ENCODE results near the gene LMX1A. TPM values are rescaled to one million over a fixed set of nuclear protein-coding genes. Genes with fewer than 3 reads are reported as not detected.

The LMX1A gene
- total and polyA plus RNA-seq, 4 donors = 0.05 to 0.17 TPM; not detected in 2

GRCh38 chr1:165364568-165365133, 8.1 kb upstream of the LMX1A start:
- no peak for DNase-seq (ENCODE audit: low spot score)
- no peaks in the 10 kb centered on the region for H3K27me3 ChIP-seq (ENCODE audit: control insufficient read depth in 4 of 4, insufficient read depth in 4 of 4, low read length in 3 of 4)
- WGBS = 22% methylated on average over 6 of the region's 6 CpGs
- H3K4me1 ChIP-seq (ENCODE audit: control insufficient read depth in 4 of 4, insufficient read depth in 4 of 4, low read length in 3 of 4) = peaks cover 0 to 9% (median 4%) of the 10 kb centered on the region in 4 donors
- no peak overlapping the region for H3K27ac ChIP-seq (ENCODE audit: low read depth in 1 of 2, low read length in 2 of 2)
- no peak overlapping the region for H3K4me3 ChIP-seq (ENCODE audit: low read depth in 1 of 3, low read length in 3 of 3)
- TF ChIP-seq, protein P1, sequence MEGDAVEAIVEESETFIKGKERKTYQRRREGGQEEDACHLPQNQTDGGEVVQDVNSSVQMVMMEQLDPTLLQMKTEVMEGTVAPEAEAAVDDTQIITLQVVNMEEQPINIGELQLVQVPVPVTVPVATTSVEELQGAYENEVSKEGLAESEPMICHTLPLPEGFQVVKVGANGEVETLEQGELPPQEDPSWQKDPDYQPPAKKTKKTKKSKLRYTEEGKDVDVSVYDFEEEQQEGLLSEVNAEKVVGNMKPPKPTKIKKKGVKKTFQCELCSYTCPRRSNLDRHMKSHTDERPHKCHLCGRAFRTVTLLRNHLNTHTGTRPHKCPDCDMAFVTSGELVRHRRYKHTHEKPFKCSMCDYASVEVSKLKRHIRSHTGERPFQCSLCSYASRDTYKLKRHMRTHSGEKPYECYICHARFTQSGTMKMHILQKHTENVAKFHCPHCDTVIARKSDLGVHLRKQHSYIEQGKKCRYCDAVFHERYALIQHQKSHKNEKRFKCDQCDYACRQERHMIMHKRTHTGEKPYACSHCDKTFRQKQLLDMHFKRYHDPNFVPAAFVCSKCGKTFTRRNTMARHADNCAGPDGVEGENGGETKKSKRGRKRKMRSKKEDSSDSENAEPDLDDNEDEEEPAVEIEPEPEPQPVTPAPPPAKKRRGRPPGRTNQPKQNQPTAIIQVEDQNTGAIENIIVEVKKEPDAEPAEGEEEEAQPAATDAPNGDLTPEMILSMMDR (IDR thresholded peaks at IDR 0.05; ENCODE audit: low read depth, low read length, missing input control) = no peak
- no peaks in the 10 kb centered on the region for H3K36me3 ChIP-seq (ENCODE audit: control insufficient read depth in 4 of 4, insufficient read depth in 3 of 4, low read depth in 1 of 4, low read length in 3 of 4)
- H3K9ac ChIP-seq (ENCODE audit: low read depth in 1 of 2, low read length in 2 of 2) = no peak overlapping the region
- no peaks in the 10 kb centered on the region for H3K9me3 ChIP-seq (ENCODE audit: control insufficient read depth in 4 of 4, low read length in 3 of 4)

DNA sequence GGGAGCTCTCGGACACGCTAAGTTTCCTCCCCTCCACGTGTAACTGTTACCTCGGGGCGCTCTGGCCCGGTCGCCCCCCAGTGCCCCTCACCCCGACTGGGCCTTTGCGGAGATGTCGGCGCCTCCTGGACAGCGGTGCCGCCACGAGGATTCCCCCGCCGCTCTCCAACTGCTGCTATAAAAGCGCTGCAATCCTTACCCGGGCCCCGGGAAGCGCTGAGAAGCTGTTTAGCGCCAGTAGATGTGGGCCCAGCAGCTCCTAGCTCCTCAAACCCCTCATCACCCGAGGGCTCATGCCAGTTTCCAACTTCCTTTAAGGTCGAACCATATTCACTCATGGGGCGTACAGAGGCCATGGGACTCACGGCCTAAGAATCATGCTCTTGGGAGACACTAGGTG, 361 bp upstream of the LMX1A start:
- Histone ChIP-seq H3K9me3 (ENCODE audit: control insufficient read depth in 4 of 4, low read length in 3 of 4) (no peaks in the 10 kb centered on the region), H3K27ac (ENCODE audit: low read depth in 1 of 2, low read length in 2 of 2) (no peak overlapping the region), H3K4me1 (ENCODE audit: control insufficient read depth in 4 of 4, insufficient read depth in 4 of 4, low read length in 3 of 4) (peaks cover 16 to 42% (median 30%) of the 10 kb centered on the region in 4 donors), H3K27me3 (ENCODE audit: control insufficient read depth in 4 of 4, insufficient read depth in 4 of 4, low read length in 3 of 4) (peaks cover 5 to 31% (median 15%) of the 10 kb centered on the region in 4 donors), H3K36me3 (ENCODE audit: control insufficient read depth in 4 of 4, insufficient read depth in 3 of 4, low read depth in 1 of 4, low read length in 3 of 4) (no peaks in the 10 kb centered on the region), H3K9ac (ENCODE audit: low read depth in 1 of 2, low read length in 2 of 2) (no peak overlapping the region), H3K4me3 (ENCODE audit: low read depth in 1 of 3, low read length in 3 of 3) (no peak overlapping the region)
- no peak for TF ChIP-seq RAD21 (IDR thresholded peaks at IDR 0.05)
- no peak for TF ChIP-seq HNF4G (IDR thresholded peaks at IDR 0.05)
- TF ChIP-seq HNF4A (conservative IDR thresholded peaks at IDR 0.05) = no peak
- TF ChIP-seq NR2F2 (IDR thresholded peaks at IDR 0.05) = no peak
- TF ChIP-seq FOXA1 (IDR thresholded peaks at IDR 0.05) = no peak
- TF ChIP-seq, protein P2, sequence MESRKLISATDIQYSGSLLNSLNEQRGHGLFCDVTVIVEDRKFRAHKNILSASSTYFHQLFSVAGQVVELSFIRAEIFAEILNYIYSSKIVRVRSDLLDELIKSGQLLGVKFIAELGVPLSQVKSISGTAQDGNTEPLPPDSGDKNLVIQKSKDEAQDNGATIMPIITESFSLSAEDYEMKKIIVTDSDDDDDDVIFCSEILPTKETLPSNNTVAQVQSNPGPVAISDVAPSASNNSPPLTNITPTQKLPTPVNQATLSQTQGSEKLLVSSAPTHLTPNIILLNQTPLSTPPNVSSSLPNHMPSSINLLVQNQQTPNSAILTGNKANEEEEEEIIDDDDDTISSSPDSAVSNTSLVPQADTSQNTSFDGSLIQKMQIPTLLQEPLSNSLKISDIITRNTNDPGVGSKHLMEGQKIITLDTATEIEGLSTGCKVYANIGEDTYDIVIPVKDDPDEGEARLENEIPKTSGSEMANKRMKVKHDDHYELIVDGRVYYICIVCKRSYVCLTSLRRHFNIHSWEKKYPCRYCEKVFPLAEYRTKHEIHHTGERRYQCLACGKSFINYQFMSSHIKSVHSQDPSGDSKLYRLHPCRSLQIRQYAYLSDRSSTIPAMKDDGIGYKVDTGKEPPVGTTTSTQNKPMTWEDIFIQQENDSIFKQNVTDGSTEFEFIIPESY (IDR thresholded peaks at IDR 0.05) = no peak
- TF ChIP-seq EGR1 (IDR thresholded peaks at IDR 0.05; ENCODE audit: low read depth in 2 of 2) = no peak
- no peak for TF ChIP-seq TAF1 (conservative IDR thresholded peaks at IDR 0.05)
- no peak for TF ChIP-seq MAX (IDR thresholded peaks at IDR 0.05)
- no peak for TF ChIP-seq REST (IDR thresholded peaks at IDR 0.05)
- TF ChIP-seq YY1 (IDR thresholded peaks at IDR 0.05) = no peak
- no peak for TF ChIP-seq RXRA (IDR thresholded peaks at IDR 0.05)
- no peak for DNase-seq (ENCODE audit: low spot score)
- WGBS = 22% methylated on average over 25 of the region's 25 CpGs

Measured in liver (tissue), 9 donors.